ENCODE data around the gene SFTPB.
"Not testable (repeated sequence)": the region's sequence is repeated elsewhere in the genome, so short reads cannot be mapped to it uniquely, and the experiment has no call there.

Gene SFTPB

DNA sequence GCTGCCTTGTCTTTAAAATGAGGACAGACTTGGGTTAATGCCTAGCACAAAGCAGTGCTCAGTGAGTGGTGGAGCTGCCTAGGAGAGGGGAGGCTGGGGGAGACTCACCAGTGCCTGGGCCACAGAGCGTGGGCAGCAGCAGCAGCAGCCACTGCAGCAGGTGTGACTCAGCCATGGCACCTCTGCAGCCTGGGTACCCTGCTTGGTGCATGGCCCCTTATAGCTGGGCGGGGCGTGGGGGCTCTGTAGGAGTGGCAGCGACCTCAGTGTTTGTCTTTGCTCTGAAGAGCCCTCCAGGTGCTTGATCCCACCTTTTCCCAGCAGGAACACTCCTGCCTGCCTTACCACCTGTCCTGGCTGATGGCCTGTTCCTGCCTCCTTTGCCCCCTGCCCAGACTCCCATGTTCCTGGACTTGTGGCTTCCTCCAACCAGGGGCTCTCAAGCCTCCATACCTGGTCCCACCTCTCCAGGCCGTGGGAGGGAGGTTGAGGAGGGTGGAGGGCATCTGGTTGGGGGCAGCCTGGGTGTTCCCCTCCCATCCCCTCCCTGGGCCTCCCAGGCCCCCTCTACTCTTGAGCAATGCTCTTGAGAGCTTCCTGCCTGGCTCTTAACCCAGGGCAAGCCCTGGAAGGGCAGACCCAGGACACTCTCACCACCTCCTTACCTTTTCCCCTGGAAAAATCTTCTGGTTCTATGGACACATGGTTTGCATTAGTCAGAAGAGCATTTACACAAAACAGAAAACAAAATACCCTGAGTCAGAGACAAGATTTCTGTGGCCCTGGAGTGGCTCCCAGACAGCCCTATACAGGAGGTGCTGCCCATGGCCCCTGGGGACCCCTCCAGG, at the start of gene SFTPB:
SFTPB (minus strand) TSS at position 191 of the 848 bp plus-strand sequence; CDS start at position 175, 16 bp downstream.
- Histone ChIP-seq H3K36me3 (no peaks in the 10 kb centered on the region), H3K9me3 (no peaks in the 10 kb centered on the region), H4K20me1 (no peaks in the 10 kb centered on the region), H3K4me1 (peaks cover 11% of the 10 kb centered on the region), H3K27ac (no peak within 1 kb of the TSS), H3K27me3 (no peaks in the 10 kb centered on the region), H3K4me2 (peak within 1 kb of the TSS; percentile 38), H3K4me3 (no peak within 1 kb of the TSS), H3K9ac (0 out of 2 replicates have a peak within 1 kb of the TSS, but pooled peaks have one; percentile 5)
- TF ChIP-seq Cebpa-rat (IDR thresholded peaks at IDR 0.05) = no peak

DNA sequence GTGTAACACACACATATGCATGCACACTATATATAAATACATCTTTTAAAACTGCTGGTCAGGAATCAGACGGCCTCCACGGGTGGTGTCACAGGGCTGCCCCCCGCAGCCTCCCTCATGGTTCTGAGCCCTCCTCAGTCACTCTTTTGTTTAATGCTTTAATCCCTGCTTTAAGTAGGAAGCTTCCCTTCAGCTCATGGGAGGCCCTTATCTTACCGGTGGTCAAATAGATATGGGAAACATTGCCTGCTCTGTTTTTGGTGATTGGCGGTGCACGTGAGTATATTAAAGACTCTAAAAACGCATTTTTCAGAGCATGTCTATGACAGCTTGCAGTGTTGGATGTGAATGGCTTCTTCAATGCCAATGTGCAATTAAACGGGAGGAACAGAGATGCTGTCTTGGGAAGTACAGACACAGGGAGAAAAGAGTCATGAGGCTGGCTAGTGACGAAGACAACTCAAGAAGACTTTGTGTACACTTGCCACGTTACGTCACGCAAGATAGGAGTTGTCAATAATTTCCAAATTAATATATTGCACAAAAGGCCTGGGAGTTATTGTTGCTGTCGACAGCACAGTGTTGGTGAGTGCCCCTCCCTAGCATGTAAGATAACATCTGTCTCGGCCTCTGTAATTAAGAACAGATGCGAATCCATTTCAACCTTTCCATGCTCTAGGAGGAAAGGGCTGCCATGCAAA, 49.5 kb upstream of the SFTPB start:
- Histone ChIP-seq H3K27ac (no peak overlapping the region), H3K9me3 (no peaks in the 10 kb centered on the region), H3K4me1 (peaks cover 9% of the 10 kb centered on the region), H3K36me3 (no peaks in the 10 kb centered on the region), H3K4me2 (no peak overlapping the region), H3K9ac (no peak overlapping the region), H3K27me3 (no peaks in the 10 kb centered on the region), H3K4me3 (no peak overlapping the region), H4K20me1 (no peaks in the 10 kb centered on the region)
- TF ChIP-seq Cebpa-rat (IDR thresholded peaks at IDR 0.05) = no peak

DNA sequence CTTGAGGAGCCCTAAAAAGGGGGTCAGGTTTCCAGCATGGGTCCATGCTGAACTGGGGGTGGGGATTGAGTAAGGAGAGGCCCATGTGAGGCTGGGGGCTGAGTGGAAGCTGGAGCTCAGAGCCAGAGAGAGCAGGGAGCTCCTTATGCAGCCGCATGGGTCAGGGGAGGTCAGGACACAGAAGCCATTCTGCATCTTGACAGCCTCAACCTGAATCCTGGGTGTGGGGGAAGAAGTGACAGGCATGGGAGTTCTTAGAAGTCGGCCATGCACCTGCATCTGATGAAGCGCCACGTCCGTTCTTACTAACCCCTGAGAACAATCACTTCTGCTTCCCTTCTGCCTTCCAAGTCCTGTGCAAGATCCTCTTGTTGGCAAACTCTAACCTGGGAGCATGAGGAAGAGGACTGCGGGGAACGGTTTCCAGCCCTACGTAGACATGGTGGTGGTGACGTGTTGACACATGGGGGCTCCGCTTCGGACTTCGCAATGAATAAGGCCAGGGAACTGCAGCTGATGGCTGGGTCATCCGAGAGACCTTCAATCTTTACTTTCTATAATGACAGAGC, 48.4 kb upstream of the SFTPB start:
- Histone ChIP-seq H4K20me1 (no peaks in the 10 kb centered on the region), H3K27me3 (no peaks in the 10 kb centered on the region), H3K27ac (no peak overlapping the region), H3K9ac (no peak overlapping the region), H3K36me3 (no peaks in the 10 kb centered on the region), H3K4me2 (no peak overlapping the region), H3K4me1 (peaks cover 19% of the 10 kb centered on the region), H3K4me3 (no peak overlapping the region), H3K9me3 (no peaks in the 10 kb centered on the region)
- TF ChIP-seq Cebpa-rat (IDR thresholded peaks at IDR 0.05) = no peak

DNA sequence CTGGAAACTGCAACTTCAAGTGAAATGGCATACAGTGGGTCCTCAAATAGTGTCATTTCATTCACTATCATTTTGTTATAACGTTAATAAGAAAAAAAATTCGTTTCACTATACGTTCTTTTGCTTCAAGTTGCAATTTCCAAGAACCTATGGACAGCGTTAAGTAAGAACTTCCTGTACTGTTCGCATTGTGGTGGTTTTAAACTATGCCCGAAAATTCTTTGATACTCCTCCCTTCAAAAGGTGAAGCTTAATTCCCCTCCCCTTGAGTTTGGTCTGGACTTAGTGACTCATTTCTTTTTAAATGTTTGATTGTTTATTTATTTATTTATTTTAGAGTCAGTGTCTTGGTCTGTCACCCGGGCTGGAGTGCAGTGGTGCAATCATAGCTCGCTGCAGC, 46.8 kb upstream of the SFTPB start:
- Histone ChIP-seq H3K9ac (no peak overlapping the region), H3K36me3 (no peaks in the 10 kb centered on the region), H3K4me3 (no peak overlapping the region), H3K4me1 (peaks cover 35% of the 10 kb centered on the region), H3K27me3 (no peaks in the 10 kb centered on the region), H3K9me3 (no peaks in the 10 kb centered on the region), H3K4me2 (no peak overlapping the region), H4K20me1 (no peaks in the 10 kb centered on the region), H3K27ac (no peak overlapping the region)
- no peak for TF ChIP-seq Cebpa-rat (IDR thresholded peaks at IDR 0.05)

DNA sequence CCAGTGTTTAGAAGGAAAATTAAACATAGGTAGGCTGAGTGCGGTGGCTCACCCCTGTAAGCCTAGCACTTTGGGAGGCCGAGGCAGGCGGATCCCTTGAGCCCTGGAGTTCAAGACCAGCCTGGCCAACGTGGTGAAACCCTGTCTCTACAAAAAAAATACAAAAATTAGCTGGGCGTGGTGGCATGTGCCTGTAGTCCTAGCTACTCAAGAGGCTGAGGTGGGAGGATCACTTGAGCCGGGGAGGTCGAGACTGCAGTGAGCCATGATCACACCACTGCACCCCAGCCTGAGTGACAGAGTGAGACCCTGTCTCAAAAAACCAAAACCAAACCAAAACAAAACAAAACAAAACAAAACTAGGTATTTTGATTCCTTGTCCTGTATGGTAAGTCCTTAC, 46.4 kb upstream of the SFTPB start:
- not testable (repeated sequence) for H3K27ac ChIP-seq, H3K4me2 ChIP-seq, H3K4me3 ChIP-seq, H4K20me1 ChIP-seq, H3K9me3 ChIP-seq, H3K27me3 ChIP-seq, H3K9ac ChIP-seq, H3K36me3 ChIP-seq
- H3K4me1 ChIP-seq = peaks cover 39% of the 10 kb centered on the region

DNA sequence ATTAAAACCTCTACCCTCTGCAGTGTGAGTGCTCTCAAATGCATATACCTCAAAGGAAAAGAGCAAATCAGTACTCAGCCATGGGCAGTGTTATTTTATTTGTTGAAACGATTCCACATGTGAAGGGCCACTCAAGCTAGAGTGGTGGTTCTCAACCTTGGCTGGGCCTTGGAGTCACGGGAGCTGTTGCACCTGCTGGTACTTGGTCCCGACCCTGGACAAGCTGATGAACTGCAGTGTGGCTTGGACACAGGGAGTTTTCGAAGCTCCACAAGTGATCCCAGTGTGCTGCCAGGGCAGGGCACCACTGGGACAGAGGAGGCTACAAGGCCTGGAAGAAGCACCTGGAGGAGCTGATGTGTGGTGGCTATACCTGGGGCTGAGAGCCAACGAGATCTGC, 45.8 kb upstream of the SFTPB start:
- Histone ChIP-seq H4K20me1 (no peaks in the 10 kb centered on the region), H3K9ac (no peak overlapping the region), H3K27me3 (no peaks in the 10 kb centered on the region), H3K4me2 (no peak overlapping the region), H3K36me3 (no peaks in the 10 kb centered on the region), H3K4me3 (no peak overlapping the region), H3K9me3 (no peaks in the 10 kb centered on the region), H3K4me1 (peaks cover 40% of the 10 kb centered on the region), H3K27ac (no peak overlapping the region)
- no peak for TF ChIP-seq Cebpa-rat (IDR thresholded peaks at IDR 0.05)

DNA sequence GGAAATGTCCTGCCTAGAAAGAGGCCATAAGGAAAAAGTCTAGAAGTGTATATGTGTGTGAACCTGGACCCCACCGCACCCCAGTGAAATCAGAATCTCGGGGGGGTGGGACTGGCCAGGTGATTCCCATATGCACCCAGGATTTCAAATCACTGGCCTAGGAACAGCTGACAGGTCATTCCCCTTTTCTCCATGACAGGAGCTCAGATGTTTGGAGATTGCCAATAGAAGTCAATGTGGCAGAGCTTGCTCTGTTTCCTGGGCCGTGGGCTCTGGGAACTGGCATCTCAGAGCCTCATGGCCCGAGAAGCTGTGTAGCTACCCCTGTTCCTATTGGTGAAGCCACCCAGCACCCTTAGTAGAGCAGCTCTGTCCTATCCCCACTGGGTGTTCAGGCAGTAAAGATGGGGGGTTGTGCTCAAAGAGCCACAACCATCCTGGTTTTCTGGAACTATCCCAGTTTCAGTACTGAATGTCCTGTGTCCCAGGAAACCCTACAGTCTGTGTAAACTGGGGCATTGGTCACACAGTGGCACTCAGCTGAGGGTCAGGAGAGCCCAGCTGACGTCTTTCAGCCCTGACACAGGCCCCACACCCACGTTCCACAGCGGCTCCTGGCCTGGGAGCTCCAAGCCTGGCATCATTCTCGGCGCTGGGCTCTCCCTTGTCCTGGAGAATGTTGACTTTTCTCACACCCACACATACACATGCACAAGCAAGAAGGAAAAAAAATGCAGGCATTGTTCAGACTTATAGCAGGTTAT, 45.0 kb upstream of the SFTPB start:
- Histone ChIP-seq H3K27me3 (no peaks in the 10 kb centered on the region), H4K20me1 (no peaks in the 10 kb centered on the region), H3K4me1 (peaks cover 40% of the 10 kb centered on the region), H3K9me3 (no peaks in the 10 kb centered on the region), H3K4me3 (no peak overlapping the region), H3K9ac (no peak overlapping the region), H3K27ac (peak overlapping the region; percentile 46; the same call in 1 of the 2 replicates), H3K4me2 (peak overlapping the region; percentile 90), H3K36me3 (no peaks in the 10 kb centered on the region)
- no peak for TF ChIP-seq Cebpa-rat (IDR thresholded peaks at IDR 0.05)

DNA sequence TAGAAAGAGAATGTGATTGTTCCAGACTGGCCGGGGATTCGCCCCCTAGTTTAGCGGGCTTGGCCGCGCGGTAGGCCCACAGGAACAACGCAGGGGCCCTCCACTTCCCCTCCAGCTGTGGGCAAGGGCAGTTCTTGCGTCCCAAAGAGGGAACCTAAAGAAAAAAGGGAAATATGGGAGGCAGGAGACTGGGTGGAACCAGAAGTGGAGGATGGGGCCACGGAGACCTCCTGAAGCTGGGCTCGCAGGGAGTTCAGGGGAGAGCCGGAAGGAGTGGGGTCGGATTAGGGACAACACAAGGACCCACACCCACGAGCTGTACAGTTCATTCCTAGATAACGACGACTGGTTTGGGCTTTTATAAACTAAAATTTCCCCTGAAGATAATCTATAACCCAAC, 44.3 kb upstream of the SFTPB start:
- Histone ChIP-seq H4K20me1 (no peaks in the 10 kb centered on the region), H3K36me3 (no peaks in the 10 kb centered on the region), H3K4me3 (no peak overlapping the region), H3K9ac (no peak overlapping the region), H3K27ac (peak overlapping the region; percentile 46; the same call in 1 of the 2 replicates), H3K27me3 (no peaks in the 10 kb centered on the region), H3K9me3 (no peaks in the 10 kb centered on the region), H3K4me1 (peaks cover 40% of the 10 kb centered on the region), H3K4me2 (peak overlapping the region; percentile 90)
- TF ChIP-seq Cebpa-rat (IDR thresholded peaks at IDR 0.05) = no peak

DNA sequence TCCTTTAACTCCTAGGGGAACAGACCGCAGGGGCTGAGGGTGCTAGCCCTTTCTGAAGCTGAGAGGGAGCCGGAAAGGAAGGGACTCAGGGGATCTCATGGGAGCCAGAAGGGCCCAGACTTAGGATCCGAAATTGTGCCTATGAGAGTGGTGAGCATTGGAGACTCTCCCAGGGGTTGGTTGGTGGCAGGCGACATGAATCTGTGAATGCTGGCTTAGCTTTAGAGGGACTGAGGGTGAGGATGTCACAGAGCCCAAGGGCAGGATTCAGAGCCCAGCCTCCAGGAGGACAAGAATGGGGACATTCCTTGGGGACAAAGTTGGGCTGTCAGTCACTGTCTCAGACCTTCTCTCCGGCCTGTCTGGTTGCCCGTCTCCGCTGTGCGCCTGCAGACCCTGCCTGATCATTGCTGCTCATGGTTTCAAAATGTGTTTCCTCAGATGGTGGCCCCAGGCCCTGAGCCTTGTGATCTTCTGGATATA, 43.6 kb upstream of the SFTPB start:
- Histone ChIP-seq H4K20me1 (no peaks in the 10 kb centered on the region), H3K9ac (peak overlapping the region; percentile 8; the same call in 1 of the 2 replicates), H3K9me3 (no peaks in the 10 kb centered on the region), H3K4me1 (peaks cover 46% of the 10 kb centered on the region), H3K27ac (peak overlapping the region; percentile 18), H3K27me3 (no peaks in the 10 kb centered on the region), H3K4me3 (no peak overlapping the region), H3K36me3 (no peaks in the 10 kb centered on the region), H3K4me2 (peak overlapping the region; percentile 90)
- TF ChIP-seq Cebpa-rat (IDR thresholded peaks at IDR 0.05) = no peak
